Measurements from ENCODE around the gene DPT.

- TF ChIP-seq CTCF (IDR thresholded peaks at IDR 0.05) (no peak), POLR2A (IDR thresholded peaks at IDR 0.05) (no peak)
Measured at GRCh38 chr1:168671782-168672181, 57.2 kb downstream of the DPT start.
